ENCODE data around the gene THRA.

Gene THRA

GRCh38 chr17:40086150-40087044 lies 23.6 kb downstream of the THRA start:
- TF ChIP-seq ISL1 (CRISPR knock-in tag; IDR thresholded peaks at IDR 0.05), result no peak
- no peak for TF ChIP-seq CREB5 (CRISPR knock-in tag; IDR thresholded peaks at IDR 0.05; ENCODE audit: low read depth)
- TF ChIP-seq PATZ1 (CRISPR knock-in tag; IDR thresholded peaks at IDR 0.05; ENCODE audit: borderline replicate concordance), result no peak
- peak; percentile 73 for ATAC-seq

GRCh38 chr17:40087049-40087794 lies 24.5 kb downstream of the THRA start:
- ATAC-seq, result no peak
- TF ChIP-seq RARB (CRISPR knock-in tag; IDR thresholded peaks at IDR 0.05) (no peak), ZNF8 (CRISPR knock-in tag; IDR thresholded peaks at IDR 0.05) (no peak), ZFP30 (CRISPR knock-in tag; IDR thresholded peaks at IDR 0.05) (no peak), ZNF565 (CRISPR knock-in tag; conservative IDR thresholded peaks at IDR 0.05; ENCODE audit: low read depth) (no peak), BACH2 (CRISPR knock-in tag; IDR thresholded peaks at IDR 0.05; ENCODE audit: borderline replicate concordance) (no peak), SNAI2 (CRISPR knock-in tag; IDR thresholded peaks at IDR 0.05) (no peak), POU6F1 (CRISPR knock-in tag; IDR thresholded peaks at IDR 0.05; ENCODE audit: borderline replicate concordance, low read depth) (no peak), TCF4 (CRISPR knock-in tag; IDR thresholded peaks at IDR 0.05; ENCODE audit: borderline replicate concordance) (no peak), ZC3H10 (CRISPR knock-in tag; IDR thresholded peaks at IDR 0.05) (no peak), PATZ1 (CRISPR knock-in tag; IDR thresholded peaks at IDR 0.05; ENCODE audit: borderline replicate concordance) (no peak), CSDC2 (CRISPR knock-in tag; IDR thresholded peaks at IDR 0.05) (no peak), GLIS3 (CRISPR knock-in tag; IDR thresholded peaks at IDR 0.05) (no peak), TSHZ2 (CRISPR knock-in tag; IDR thresholded peaks at IDR 0.05) (no peak), ZFP3 (CRISPR knock-in tag; IDR thresholded peaks at IDR 0.05) (no peak), ZNF70 (CRISPR knock-in tag; IDR thresholded peaks at IDR 0.05) (no peak), ISL1 (CRISPR knock-in tag; IDR thresholded peaks at IDR 0.05) (no peak), CREB5 (CRISPR knock-in tag; IDR thresholded peaks at IDR 0.05; ENCODE audit: low read depth) (no peak), OSR1 (CRISPR knock-in tag; IDR thresholded peaks at IDR 0.05) (no peak)
